ENCODE data around the gene NOC2L.

Gene NOC2L

DNA sequence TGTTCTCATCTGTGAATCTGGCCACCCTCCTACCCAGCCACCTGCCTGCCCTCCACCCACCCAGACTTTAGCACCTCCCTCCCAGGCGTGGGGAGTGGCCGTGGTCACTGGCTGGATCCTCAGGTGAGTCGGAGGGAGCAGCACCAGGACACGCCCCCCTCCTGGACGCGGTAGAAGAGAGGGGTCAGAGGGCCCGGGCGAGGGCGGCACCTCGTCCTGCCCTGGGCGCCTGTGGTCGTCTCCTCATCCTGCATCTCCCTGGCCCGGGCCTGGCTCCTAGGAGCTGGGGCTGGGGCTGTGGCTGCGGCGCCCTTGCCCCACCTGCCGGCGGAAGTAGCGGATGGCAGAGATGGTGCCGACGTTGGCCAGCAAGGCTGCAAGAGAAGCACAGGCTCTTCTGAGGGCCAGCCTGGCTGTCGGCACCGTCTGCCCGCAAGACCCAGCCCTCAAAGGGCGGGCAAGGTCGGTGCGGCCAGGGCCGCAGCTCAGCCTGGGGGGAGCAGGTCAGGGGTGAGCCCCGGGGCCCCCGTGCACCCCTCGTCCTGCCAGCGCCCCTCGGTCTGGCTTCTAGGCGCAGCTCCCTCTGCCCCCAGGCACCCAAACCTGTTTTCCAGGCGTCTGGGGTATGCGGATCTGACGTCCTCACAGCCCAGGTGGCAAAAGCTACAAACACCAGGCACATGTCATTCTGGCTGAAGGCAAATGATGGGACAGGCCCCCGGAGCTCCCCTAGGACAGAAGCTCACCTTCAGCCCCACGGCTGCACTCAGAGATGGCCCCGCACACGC is 17.0 kb upstream of the NOC2L start:
- DNase-seq (ENCODE audit: insufficient read length, low spot score) (no peak), FAIRE-seq (peak; percentile 76)

- DNase-seq (ENCODE audit: insufficient read length, low spot score) (no peak), FAIRE-seq (no peak)
Measured at GRCh38 chr1:975365-975764, 16.3 kb upstream of the NOC2L start.

DNA sequence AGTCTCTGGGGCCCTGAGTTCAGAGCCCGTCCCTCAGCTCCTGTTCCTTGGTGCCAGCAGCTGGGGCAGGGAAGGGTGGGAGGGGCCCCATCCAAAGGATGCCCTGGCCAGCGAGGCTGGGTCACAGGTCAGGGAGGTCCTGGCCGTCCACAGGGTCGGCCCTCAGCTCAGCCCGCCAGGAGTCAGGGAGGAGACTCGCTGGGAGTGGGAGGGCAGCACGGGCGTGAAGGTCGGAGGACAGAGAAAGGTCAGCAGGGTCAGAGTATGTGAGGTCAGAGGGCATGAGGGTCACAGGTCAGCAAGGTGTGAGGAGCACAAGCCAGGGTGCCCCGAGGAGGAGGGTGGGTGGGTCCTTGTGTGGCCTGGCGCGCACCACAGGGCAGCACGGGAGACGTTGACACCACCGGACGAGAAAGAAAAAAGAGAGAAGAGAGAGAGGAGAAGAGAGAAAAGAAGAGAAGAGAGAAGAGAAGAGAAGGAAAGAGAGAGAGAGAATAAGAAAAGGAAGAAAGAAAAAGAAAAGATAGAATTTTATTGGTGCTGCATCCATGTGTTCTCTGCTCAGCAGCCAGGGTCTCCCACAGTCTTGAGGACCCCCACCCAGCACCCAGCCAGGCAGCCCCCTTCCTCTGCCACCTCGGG is 15.8 kb upstream of the NOC2L start:
- DNase-seq (ENCODE audit: insufficient read length, low spot score) (no peak), FAIRE-seq (no peak)

DNA sequence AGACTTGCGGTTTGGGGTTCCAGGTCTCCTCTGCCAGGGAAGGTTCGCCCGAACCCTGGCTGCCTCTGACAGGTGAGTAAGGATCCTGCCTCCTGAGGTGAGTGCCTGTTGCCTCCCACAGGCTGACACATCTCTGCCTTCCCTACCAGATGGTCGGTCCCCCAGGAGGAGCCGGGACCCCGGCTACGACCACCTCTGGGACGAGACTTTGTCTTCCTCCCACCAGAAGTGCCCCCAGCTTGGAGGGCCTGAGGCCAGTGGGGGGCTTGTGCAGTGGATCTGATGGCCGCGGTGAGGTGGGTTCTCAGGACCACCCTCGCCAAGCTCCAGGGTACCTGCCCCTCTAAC is 15.2 kb upstream of the NOC2L start:
- FAIRE-seq = no peak
- DNase-seq (ENCODE audit: insufficient read length, low spot score) = no peak

DNA sequence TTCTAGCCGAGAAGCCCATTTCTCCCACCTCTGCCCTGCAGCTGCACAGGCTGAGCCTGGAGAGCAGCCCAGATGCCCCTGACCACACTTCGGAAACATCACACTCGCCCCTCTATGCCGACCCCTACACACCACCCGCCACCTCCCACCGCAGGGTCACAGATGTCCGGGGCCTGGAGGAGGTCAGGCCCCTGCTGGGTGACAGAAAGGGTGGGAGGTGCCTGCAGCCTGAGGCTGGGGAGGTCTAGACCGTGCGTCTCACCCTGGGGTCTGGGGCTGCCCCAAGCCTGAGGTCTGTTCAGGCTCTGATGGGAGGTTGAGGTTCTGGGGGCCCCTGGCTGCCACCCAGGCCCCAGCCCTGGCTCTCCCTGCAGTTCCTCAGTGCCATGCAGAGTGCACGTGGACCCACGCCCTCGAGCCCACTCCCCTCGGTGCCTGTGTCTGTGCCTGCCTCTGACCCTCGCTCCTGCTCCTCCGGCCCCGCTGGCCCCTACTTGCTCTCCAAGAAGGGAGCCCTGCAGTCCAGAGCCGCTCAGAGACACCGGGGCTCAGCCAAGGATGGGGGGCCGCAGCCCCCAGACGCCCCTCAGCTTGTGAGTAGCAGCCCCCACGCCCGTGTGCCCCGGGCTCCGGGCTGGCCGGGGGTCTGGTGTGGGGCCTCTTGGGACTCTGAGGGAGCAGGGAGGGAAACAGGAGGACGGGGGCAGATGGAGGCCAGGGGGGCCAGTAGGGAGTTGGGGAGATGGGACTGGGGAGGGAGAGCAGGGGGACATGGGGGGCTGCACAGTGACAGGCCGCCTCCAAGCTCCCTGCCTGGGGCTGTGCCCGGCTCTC is 14.6 kb upstream of the NOC2L start:
- FAIRE-seq (no peak), DNase-seq (ENCODE audit: insufficient read length, low spot score) (no peak)

DNA sequence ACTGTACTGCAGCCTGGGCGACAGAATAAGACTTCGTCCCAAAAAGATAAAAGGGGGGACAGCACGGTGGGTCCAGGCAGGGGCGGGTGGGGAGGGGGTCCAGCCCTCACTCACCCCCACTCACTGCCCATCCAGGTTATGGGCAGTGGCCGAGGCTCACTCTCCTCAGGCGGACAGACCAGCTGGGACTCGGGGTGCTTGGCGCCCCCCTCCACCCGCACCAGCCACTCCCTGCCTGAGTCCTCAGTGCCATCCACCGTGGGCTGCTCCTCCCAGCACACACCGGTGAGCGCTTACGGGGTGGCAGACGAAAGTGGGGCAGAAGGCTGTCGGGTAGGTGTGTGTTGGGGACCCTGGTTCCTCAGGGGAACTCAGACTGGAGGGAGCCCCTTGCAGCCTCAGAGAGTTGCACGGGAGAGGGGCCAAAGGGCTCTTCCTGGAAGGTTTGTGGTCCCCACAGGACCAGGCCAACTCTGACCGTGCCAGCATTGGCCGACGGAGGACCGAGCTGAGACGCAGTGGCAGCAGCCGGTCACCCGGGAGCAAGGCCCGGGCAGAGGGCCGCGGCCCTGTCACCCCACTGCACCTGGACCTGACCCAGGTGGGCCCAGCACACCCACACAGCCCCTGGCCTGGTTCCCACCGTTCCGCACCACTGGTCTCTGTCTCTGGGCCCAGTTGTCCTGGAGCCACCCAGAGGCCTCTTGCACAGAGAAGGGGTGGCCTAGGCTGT is 13.8 kb upstream of the NOC2L start:
- no peak for DNase-seq (ENCODE audit: insufficient read length, low spot score)
- no peak for FAIRE-seq

DNA sequence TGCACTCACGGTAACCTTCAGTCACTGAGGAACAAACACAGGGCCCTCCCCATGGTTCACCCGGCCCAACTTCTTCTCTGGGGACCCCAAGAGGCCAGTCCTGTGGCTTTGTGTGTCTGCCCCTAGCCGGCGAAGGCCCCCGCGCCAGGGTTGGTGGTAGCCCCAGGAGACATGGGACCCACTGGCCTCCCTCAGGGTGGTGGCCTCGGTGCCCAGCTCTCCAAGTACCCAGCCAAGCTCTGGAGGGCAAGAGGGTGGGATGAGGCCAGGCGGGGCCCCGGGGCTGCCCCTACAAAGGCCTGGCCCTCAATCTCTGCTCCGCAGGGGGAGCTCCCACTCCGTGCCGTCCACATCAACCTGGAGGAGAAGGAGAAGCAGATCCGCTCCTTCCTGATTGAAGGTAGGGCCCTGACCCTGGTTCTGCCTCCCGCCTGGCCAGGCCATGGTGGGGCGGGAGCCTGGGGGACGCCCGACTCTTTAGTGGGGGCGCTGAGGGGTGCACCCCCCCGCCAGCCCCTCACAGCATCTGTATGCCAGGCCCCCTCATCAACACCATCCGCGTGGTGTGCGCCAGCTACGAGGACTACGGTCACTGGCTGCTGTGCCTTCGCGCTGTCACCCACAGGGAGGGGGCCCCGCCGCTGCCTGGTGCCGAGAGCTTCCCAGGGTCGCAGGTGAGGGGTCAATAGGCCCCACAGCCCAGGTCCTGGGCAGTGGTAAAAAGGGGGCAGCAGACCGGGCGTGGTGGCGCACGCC is 12.9 kb upstream of the NOC2L start:
- FAIRE-seq (no peak), DNase-seq (ENCODE audit: insufficient read length, low spot score) (no peak)

- no peak for FAIRE-seq
- DNase-seq (ENCODE audit: insufficient read length, low spot score) = no peak
Measured at GRCh38 chr1:970973-971730, 12.1 kb upstream of the NOC2L start.

- no peak for DNase-seq (ENCODE audit: insufficient read length, low spot score)
- FAIRE-seq = no peak
Measured at GRCh38 chr1:970242-970972, 11.4 kb upstream of the NOC2L start.

DNA sequence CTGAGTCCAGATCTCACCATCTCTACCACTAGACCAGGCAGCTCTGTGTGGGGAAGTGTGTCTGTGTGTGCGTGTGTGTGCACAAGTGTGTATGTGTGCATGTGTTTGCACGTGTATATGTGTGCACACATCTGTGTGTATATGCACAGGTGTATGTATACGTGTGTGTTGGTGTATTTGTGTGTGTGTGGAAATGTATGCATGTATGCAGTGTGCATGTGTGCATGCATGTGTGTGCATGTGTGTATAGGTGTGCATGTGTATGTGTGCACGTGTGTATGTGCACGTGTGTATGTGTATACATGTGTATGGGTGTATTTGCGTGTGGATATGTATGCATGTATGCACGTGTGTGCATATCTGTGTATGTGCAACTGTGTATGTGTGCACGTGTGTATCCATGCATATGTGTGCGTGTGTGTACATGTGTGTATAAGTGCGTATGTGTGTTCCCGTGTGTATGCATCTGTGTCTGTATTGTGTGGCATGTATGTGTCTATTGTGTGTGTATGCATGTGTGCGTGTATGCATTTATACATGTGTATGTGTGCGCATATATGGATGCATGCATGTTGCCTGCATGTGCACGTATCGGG is 10.3 kb upstream of the NOC2L start:
- no peak for DNase-seq (ENCODE audit: insufficient read length, low spot score)
- FAIRE-seq = peak; percentile 97

DNA sequence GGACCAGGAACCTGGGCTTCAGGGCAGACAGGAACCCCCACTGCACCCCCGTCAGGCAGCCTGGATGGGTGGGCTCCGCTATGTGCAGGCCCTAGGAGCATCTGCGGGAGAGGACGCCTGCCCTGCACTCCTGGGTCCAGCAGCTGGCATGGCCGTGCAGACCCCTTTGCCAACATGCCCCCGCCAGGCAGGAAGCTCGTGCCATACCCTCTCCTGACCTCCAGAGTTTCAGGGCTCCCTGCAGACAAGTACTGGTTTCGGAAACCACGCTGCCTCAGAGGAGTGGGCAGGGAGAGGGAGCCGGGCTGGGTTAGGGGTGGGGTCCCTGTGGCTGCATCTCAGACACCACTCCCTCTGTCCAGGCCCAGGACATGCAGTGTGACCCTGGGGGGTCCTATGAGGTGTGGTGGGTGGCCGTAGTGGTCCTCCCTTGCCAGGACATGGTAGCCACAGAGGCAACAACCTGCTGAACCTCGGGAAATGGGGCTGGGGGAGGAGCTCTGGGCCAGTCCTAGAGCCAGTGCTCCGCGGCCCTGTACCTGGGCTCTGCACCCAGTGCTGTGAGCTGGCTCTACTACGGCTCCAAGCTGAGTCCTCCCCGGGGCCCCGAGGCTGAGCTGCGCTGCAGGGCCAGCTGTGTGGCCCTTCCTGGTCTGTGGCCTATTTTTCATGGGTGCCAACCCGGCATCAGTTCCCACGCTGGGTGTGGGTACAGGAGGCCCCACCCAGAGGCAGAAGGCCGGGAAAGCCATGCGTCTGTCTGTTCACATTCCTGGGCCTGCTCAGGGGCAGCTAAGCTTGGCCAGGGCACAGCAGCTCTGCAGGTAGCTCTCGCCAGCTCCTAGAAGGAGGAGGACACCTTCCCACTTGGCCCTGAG is 8.6 kb upstream of the NOC2L start:
- no peak for DNase-seq (ENCODE audit: insufficient read length, low spot score)
- no peak for FAIRE-seq

GRCh38 chr1:966704-967300 is 7.7 kb upstream of the NOC2L start:
- peak; percentile 46 for FAIRE-seq
- peak; percentile 75 for DNase-seq (ENCODE audit: insufficient read length, low spot score)

DNA sequence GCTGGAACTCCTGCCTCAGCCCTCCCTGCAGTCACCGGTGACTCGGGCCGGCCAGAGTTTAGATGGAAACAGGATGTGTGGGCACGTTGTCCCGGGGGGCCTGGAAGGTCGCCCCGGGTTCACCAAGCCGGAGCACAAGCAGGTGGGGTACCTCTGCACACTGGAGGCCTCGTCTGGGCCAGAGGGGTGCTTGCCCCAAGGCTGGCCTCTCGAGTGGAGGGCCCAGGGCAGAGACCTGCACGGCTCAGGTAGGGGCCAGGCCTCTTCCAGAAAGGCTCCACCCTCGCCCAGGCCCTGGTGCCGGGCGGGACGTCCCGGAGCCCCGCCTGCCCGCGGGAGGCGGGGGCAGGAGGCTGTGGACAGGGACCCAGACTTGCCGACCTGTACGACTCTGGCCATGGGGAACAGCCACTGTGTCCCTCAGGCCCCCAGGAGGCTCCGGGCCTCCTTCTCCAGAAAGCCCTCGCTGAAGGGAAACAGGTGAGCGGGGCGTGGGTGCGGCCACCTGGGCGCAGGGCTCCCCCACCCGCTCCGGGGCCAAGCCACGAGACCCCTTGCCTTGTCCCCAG is 7.2 kb upstream of the NOC2L start, which contains the start of gene PLEKHN1:
Gene PLEKHN1, plus strand, starts transcription at position 348 of the 569 bp plus-strand sequence. Its CDS starts 50 bp downstream, at position 398.
- peak; percentile 63 for DNase-seq (ENCODE audit: insufficient read length, low spot score)
- FAIRE-seq = peak; percentile 9

DNA sequence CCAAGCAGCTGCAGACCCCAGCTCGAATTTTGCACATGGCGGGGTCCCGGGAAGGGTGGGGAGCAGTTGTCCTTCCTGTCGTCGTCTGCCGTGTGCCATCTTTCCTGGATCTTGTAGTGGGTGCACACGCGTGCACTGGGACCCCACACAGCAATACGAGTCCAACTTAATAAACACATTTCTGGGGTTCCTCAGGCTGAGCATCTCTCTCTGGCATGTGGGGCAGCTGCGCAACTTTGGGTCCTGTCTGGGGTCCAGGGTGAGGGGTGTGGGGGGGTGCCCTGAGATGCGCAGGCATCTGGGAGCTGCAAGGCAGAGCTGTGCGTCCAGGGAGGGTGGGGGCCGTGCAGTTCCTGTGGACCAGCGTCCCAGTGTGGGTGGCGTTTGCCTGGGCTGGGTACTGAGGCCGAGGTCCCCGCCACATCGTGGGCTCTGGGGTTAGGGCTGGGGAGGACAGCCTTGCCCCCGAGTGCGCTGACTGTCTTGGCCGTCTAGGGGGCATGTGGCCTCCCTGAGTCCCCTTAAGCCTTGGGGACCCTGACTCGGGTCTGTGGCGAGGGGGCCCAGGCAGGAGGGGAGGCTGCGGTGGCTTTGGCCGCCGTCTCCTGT is 6.6 kb upstream of the NOC2L start:
- FAIRE-seq = no peak
- no peak for DNase-seq (ENCODE audit: insufficient read length, low spot score)

- DNase-seq (ENCODE audit: insufficient read length, low spot score) (no peak), FAIRE-seq (no peak)
Measured at GRCh38 chr1:964691-965525, 5.9 kb upstream of the NOC2L start.

Measured in HTR-8/SVneo (cell line).